ENCODE measurements around the gene CIT.
"Not testable (repeated sequence)": the region's sequence is repeated elsewhere in the genome, so short reads cannot be mapped to it uniquely, and the experiment has no call there.

CIT gene, protein sequence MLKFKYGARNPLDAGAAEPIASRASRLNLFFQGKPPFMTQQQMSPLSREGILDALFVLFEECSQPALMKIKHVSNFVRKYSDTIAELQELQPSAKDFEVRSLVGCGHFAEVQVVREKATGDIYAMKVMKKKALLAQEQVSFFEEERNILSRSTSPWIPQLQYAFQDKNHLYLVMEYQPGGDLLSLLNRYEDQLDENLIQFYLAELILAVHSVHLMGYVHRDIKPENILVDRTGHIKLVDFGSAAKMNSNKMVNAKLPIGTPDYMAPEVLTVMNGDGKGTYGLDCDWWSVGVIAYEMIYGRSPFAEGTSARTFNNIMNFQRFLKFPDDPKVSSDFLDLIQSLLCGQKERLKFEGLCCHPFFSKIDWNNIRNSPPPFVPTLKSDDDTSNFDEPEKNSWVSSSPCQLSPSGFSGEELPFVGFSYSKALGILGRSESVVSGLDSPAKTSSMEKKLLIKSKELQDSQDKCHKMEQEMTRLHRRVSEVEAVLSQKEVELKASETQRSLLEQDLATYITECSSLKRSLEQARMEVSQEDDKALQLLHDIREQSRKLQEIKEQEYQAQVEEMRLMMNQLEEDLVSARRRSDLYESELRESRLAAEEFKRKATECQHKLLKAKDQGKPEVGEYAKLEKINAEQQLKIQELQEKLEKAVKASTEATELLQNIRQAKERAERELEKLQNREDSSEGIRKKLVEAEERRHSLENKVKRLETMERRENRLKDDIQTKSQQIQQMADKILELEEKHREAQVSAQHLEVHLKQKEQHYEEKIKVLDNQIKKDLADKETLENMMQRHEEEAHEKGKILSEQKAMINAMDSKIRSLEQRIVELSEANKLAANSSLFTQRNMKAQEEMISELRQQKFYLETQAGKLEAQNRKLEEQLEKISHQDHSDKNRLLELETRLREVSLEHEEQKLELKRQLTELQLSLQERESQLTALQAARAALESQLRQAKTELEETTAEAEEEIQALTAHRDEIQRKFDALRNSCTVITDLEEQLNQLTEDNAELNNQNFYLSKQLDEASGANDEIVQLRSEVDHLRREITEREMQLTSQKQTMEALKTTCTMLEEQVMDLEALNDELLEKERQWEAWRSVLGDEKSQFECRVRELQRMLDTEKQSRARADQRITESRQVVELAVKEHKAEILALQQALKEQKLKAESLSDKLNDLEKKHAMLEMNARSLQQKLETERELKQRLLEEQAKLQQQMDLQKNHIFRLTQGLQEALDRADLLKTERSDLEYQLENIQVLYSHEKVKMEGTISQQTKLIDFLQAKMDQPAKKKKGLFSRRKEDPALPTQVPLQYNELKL (N-terminal part only)

DNA sequence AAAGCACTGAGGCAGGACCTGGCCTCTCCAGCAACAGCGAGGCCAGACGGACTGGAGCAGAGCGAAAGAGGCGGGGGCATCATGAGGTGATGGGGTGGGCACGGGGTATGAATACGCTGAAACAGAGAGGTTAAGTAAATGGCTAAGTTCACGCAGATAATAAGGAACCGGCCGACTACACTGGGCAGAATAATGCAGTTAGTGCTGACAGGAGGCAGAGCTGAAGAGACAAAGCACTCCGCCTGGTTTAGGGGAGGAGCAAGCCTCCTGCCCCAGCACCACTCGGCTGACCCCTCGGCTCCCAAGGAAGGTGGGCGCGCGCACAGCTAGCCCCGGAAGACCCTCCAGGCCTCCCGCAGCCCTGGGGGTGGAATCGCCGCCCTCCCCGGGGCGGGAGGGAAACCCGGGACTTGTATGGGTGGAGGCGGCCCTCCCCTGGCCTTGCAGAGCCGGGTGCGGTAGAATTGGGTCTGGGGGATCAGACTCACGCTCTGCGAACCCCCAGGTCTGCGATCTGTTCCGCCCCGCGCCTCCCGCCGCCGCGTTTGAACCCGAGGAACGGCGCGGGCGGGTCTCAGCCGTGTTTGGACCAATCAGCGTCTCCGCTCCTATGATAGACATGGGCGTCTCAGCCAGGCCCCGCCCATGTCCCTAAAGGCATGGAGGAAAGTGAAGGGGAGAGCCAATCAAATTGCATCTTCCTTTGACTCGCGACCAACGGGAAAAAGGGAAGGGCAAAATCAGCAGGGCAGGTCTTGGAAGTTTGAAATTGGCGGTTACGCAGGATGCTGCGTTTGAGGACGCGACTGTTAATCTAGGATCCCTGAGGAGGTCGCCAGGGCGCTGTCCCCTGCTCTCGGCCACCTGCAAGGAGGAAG is at the start of gene CIT:
CIT (minus strand) TSS at position 560 of the 878 bp plus-strand sequence. CDS start 1,152 bp downstream, outside the sequence.
- peak; percentile 93 for DNase-seq

DNA sequence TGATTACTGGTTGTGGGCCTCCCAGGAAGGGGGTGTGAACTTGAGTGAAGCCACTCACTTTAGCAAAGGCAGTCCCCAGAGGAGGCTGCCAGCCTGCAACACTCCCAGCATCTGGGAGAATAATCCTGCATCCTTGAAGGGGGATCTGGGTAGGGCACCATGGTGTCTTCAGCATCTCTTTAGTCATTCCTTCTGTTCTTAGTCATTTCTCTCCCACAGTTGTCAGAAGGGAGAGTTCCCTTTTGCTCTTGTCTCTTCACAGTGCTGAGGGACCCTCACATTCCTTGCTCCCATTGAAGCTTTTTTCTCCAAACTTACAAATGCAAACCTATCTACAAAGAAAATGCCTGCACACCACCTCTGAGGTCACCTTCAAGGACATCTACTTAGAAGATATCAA is 48.1 kb upstream of the CIT start:
- no peak for DNase-seq

DNA sequence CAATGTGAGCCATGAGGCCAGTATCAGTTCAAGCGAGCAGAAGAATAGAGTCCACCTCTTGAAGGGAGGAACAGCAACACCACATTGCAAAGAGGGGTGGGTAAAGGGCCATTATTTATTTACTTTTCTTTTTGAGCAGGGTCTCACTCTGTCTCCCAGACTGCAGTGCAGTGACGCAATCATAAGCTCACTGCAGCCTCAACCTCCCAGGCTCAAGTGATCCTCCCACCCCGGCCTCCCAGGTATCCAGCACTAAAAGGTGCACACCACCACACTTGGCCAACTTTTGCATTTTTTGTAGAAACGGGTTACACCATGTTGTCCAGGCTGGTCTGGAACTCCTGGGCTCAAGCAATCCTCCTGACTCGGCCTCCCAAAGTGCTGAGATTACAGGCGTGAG is 42.9 kb upstream of the CIT start:
- DNase-seq, result no peak

DNA sequence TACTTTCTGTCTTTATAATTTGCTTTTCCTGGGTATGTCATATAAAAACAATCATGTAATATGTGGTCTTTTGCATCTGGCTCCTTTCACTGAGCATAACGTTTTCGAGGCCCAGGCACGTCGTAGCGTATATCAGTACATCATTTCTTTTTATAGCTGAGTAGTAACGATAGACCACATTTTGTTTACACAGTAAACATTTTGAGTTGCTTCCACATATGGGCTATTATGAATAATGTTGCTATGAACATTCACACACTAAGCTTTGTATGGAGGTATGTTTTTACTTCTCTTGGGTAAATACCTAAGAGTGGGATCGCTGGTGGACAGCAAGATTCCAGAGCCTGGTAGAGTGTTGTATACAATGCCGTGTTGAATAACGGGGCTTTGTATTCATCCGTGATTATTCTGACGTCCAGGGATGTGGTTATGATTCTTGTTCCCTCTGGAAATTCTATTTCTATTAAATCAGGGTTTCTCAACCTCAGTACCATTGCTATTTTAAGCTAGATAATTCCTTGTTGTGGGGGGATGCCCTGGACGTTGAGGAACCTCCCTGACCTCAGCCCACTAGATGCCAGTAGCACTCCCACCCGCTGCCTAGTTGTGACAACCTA is 38.9 kb upstream of the CIT start:
- no peak for DNase-seq

DNA sequence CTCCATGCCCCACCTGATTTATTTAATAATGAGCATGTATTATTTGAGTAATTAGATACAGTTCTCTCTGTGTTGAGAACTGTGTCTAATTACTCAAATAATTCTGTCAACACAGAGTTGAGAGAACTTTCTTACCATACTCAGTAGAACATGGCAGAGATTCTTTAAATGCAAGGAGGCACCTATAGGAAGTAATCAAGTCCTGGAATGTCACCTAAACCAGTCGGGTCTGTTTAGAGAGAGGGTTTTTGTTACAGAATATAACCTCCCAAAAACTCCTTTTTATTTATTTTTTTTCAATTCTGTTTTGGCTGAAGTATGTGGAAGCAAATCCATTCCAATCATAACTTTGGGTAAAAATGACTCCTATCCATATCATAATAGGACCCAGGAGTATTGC is 37.5 kb upstream of the CIT start:
- no peak for DNase-seq

DNA sequence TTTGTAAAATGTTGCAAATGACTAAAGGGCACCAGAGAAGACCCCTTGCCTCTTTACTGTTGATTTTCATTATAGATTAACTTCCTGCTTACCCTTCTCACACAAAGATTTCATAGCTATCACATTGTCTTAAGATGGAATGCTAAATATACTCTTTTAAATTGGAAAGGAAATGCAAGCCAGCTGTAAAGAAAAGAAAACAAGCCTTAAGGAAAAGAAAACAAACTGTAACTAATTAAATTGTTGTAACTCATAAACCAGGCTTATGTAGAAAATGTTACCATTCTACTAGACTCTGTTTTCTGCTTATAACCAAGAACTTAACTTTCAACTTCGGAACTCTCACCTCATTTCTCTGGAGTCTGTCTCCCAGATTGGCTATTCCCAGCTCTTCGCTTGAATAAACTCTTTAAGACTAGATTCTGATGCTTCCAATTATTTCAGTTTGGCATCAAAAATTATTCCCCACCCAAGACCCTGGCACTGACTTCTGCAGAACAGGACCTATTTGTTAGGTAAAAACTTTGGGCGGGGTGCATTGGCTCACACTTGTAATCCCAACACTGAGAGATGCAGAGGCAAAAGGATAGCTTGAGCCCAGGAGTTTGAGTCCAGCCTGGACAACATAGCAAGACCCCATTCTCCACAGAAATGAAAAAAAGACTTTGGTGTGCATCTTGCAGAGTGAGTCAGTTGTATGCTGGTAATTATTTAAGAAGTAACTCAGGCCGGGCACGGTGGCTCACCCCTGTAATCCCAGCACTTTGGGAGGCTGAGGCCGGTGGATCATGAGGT is 36.6 kb upstream of the CIT start:
- DNase-seq, result no peak

DNA sequence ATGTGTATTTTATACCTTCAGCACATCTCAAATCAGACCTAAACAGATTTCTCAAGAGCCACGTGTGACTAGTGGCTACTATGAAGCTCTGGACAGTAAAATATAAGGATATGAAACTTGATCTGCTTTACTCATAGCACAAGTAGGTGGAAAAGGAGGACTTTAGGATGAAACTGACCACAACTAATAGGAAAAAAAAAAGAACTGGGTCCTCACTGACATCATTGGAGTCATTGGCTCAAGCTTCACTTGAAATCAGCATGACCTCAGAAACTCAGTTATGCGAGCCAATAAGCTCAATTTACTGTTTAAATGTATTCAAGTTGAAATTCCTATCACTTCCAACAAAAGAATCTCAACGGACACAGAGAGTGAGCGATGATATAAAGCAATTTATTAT is 34.1 kb upstream of the CIT start:
- DNase-seq, result no peak

DNA sequence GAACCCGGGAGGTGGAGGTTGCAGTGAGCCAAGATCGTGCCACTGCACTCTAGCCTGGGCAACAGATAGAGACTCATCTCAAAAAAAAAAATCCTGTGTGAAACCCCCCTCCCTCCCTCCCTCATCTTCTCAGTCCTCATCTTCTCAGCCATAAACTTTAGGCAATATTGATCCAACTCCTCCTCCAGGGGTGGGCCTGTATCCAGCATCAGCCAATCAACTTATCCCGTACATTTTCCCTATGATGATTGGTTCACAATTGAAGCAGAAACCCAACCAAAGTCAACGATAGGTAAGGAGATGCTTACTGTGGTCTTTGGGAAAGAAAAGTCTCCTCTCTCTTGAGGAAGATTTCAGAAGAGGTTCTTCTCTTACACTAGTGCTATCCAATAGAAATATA is 33.5 kb upstream of the CIT start:
- DNase-seq, result no peak

DNA sequence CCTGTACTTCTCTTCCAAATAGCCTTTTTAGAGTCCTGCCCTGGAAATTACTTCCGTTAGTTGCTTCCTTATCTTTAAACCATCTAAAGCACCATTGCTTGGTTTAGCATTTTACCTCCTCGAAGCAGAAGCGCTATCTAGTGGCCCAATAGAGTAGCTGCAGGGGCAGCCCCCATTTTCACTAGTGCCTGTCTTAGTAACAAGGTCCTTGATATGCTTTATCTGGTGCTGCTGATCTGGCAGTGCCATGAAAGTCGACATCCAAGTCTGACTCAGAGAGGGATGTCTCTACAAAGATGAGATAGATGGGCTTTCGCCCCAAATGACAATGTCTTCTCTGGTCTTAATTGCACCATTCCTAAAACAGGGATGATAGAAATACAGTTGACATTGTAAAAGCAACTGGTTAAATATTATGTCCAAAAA is 25.0 kb upstream of the CIT start:
- DNase-seq, result peak; percentile 34

DNA sequence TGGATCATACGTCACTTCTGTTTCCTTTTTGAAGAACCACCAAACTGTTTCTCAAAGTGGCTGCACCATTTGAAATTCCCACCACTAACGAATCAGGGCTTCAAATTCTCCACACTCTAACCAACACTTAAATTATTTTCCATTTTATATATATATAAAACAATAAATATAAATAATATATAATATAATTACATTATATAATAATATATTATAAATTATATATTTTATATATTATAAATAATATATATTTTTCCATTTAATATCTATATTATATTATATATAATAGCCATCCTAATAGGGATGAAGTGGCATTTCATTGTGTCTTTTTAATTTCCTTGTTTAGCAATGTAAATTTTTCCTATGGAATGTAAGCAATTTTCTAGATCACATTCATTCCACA is 24.6 kb upstream of the CIT start:
- DNase-seq, result no peak

DNA sequence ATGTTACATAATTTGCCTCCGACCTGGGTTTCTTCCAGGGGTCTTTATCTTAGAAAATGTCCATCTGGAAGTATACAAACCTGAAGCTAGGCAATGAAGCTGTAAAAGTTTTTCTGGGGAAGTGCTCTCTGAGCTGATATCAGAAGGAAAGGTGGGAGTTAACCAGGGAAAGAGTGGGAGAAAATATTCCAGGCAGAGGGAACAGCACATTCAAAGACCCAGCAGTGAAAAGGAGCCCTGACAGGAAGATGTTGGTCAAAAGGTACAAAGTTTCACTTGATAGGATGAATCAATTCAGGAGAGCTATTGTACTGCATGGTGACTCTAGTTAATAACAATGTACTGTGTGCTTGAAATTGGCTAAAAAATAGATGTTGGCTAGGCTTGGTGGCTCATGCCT is 17.8 kb upstream of the CIT start:
- DNase-seq, result no peak

DNA sequence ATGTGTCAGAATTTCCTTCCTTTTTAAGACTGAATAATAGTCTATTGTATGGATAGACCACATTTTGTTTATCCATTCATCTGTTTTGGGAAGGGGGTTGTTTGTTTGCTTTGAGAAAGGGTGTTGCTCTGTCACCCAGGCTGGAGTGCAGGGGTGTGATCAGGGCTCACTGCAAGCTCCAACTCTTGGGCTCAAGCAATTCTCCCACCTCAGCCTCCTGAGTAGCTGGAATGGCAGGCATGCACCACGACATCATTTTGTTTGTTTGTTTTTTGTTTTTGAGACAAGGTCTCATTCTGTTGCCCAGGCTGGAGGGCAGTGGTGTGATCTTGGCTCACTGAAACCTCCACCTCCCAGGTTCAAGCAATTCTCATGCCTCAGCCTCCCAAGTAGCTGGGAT is 15.5 kb upstream of the CIT start:
- not testable (repeated sequence) for DNase-seq

DNA sequence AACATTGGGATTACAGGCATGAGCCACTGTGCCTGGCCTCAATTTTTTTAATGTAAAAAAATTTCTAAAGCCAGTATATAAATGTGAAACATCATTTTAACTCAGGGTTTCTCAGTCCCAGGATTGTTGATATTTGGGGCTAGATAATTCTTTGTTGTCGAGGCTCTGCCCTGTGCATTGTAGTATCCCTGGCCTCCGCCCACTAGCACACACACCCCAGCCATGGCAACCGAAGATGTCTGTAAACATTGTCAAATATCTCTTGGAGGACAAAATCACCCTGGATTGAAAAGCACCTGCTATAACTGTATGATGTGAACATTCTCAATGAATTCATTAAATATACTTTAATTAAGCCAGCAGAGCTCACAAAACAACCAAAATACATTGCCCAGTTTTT is 8.4 kb upstream of the CIT start:
- DNase-seq, result no peak

DNA sequence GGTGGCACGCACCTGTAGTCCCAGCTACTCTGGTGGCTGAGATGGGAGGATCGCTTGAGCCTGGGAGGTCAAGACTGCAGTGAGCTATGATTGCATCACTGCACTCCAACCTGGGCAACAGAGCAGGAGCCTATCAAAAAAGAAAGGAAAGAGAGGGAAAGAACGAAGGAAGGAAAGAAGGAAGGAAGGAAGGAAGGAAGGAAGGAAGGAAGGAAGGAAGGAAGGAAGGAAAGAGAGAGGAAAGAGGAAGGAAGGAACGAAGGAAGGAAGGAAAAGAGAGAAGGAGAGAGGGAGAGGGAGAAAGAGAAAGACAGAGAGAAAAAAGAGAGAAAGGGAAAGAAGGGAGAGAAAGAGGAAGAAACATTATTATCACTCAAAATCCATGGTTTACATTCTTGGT is 6.7 kb upstream of the CIT start:
- not testable (repeated sequence) for DNase-seq

DNA sequence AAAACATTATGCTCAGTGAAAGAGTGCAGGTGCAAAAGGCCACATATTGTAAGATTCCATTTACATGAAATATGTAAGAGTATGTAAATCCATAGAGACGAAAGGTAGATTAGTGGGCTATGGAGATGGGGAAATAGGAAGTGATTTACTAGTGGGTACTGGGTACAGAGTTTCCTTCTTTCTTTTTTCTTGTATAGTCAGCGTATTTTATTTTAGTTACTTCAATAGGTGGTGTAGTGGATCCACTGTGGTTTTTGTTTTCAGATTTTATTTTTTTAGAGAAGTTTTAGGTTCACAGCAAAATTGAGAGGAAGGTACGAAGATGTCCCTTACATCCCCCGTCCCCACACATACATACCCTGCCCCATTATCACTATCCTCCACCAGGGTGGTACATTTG is 6.1 kb upstream of the CIT start:
- DNase-seq, result no peak

DNA sequence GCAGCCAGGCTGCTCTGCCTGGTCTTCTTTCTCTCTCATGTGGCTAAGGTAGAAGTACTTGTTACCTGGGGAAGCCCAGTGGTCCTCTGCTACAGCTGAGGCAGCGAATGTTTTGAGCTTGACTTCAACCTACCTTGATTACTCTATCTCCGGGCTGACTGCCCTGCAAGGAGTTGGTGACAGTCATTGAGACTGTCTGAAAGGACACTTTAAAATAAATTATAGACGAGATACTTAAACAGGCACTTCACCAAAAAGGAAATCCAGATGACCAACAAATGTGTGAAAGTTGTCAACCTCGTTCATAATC is 474 bp upstream of the CIT start:
- no peak for DNase-seq

DNA sequence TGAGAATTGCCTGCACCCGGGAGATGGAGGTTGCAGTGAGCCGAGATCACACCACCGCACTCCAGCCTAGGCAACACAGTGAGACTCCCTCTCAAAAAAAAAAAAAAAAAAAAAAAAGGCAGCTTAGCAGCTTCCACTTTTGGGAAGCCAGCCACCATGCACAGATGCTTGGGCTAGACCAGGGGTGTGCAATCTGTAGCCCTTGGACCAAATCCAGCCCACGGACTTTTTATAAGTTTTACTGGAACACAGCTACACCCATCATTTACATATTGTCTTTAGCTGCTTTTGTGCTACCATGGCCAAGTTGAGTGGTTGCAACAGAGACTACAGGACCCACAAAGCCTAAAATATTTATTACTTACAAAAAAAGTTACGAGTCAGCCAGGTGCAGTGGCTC is 6.7 kb downstream of the CIT start:
- DNase-seq, result no peak

DNA sequence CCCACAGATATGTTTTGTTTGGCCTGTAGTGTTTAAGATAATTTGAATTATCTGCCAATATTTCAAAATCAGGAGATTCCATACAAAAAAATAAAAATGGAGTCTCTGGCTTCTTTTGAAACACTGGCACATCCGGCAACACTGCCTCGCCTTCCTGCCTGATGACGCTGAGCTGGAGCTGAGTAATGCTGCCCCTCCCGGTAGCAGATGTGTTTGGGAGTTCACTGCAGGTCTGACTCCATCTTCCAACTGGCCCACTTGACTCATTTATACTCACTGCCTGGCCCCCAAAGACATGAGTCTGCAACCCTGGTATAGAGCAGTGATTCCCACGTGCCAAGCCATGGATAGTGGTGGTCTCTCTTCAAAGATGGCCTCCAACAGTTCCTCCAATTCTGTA is 7.4 kb downstream of the CIT start:
- peak; percentile 40 for DNase-seq

DNA sequence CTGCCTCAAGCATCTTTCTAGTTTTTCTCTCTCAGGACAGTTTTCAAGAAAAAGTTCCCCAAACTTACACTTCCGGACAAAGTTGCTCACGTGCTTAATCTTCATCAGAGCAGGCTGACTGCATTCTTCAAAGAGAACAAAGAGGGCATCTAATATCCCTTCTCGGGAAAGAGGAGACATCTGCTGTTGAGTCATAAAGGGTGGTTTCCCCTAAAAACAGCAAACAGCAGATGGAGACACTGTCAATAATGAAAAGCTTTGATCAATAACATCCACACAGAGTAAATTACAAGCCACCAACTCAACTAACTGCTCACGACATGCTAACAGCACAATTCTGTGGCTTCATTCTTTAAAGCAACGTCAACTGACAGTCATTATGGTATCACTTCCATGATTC is 8.1 kb downstream of the CIT start:
- no peak for DNase-seq

DNA sequence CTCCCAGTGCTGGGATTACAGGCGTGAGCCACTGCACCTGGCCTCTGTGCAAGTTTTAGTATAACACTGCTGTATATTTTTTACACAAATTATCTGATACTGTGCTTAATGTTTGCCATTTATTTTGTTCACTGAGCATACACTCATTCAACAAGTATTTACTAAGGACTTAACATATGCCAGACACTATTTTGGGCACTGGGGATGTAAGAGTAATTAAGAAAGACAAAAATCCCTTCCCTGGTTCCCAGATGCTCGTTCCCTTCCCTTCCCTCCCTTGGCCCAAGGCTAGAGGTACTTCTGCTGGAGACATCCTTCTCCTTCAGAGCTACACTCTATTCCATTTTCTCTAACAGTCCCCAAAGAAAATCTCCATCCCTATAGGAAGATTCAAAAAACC is 12.5 kb downstream of the CIT start:
- no peak for DNase-seq

DNA sequence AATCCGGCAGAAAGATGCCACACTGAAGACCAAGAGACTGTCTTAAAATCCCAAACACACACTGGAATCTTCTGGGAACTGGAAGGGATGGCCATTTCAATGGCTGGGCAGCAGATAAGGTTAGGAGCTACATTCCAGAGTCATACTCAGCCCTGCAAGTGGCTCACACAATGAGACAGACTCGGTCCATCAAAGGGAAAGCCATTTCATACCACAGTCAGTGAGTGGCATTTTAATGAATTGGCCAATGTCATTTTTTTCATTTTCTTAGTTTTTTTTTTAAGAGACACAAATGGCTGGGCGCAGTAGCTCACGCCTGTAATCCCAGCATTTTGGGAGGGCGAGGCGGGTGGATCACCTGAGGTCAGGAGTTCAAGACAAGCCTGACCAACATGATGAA is 17.9 kb downstream of the CIT start:
- no peak for DNase-seq

All from right hindlimb (tissue), 1 donor.